SK-N-SH (cell line): ENCODE results near the gene FBF1.

ENCODE experiments used
- CTCF ChIP-seq: fragments of 200-600 bp; sonication (generic); IDR thresholded peaks from 2 replicates; pipeline ENCODE4 v1.6.1; 2017; ENCODE audit warnings: antibody characterized with exemption, mild to moderate bottlenecking, moderate library complexity
- EP300 ChIP-seq, 2 experiments: IDR thresholded peaks; 2 replicates each; pipeline versions ENCODE4 v1.4.0 to v1.6.1; 2012; ENCODE audit warnings: borderline replicate concordance in 1 of 2, low read depth in 1 of 2, low read length in 1 of 2
- EZH2phosphoT487 ChIP-seq: fragments of 200-600 bp; sonication (generic); IDR thresholded peaks from 2 replicates; pipeline ENCODE4 v1.6.1; 2017; ENCODE audit warnings: low read depth, mixed run types, mild to moderate bottlenecking, antibody characterized with exemption, moderate library complexity, borderline replicate concordance
- MXI1 ChIP-seq: IDR thresholded peaks from 2 replicates; pipeline ENCODE4 v1.6.1; 2012; ENCODE audit warnings: mild to moderate bottlenecking, low read depth, low read length, improper control_type of control experiment
- NFIC ChIP-seq: IDR thresholded peaks from 2 replicates; pipeline ENCODE4 v1.4.0; 2012; ENCODE audit warnings: borderline replicate concordance
- POLR2AphosphoS5 ChIP-seq: IDR thresholded peaks from 2 replicates; pipeline ENCODE4 v1.6.1; 2012; ENCODE audit warnings: low read depth, low read length
- RAD21 ChIP-seq: IDR thresholded peaks from 2 replicates; pipeline ENCODE4 v1.6.1; 2012; ENCODE audit warnings: mild to moderate bottlenecking, low read length
- TAF1 ChIP-seq: IDR thresholded peaks from 2 replicates; pipeline ENCODE4 v1.6.1; 2012; ENCODE audit warnings: low read depth, mild to moderate bottlenecking, low read length, moderate library complexity, borderline replicate concordance
- USF2 ChIP-seq: fragments of 150-350 bp; IDR thresholded peaks from 2 replicates; pipeline ENCODE4 v1.6.1; 2017; ENCODE audit warnings: antibody characterized with exemption, low read length, low read depth, borderline replicate concordance
- YY1 ChIP-seq: IDR thresholded peaks from 2 replicates; pipeline ENCODE4 v1.4.0; 2012; ENCODE audit warnings: low read depth, mild to moderate bottlenecking

- no peak for TF ChIP-seq YY1
- no peak for TF ChIP-seq USF2
- no peak for TF ChIP-seq RAD21
- no peak for TF ChIP-seq EZH2phosphoT487
- TF ChIP-seq TAF1 = no peak
- no peak for TF ChIP-seq EP300 (IDR thresholded peaks at IDR 0.05; ENCODE audit: borderline replicate concordance in 1 of 2, low read depth in 1 of 2, low read length in 1 of 2)
- TF ChIP-seq POLR2AphosphoS5 = no peak
- no peak for TF ChIP-seq MXI1
- no peak for TF ChIP-seq CTCF
- no peak for TF ChIP-seq NFIC
These were observed 8.0 kb downstream of the FBF1 start for GRCh38 chr17:75932852-75933251.
